Measurements from ENCODE around the gene ARIH2.

The ARIH2 gene

DNA sequence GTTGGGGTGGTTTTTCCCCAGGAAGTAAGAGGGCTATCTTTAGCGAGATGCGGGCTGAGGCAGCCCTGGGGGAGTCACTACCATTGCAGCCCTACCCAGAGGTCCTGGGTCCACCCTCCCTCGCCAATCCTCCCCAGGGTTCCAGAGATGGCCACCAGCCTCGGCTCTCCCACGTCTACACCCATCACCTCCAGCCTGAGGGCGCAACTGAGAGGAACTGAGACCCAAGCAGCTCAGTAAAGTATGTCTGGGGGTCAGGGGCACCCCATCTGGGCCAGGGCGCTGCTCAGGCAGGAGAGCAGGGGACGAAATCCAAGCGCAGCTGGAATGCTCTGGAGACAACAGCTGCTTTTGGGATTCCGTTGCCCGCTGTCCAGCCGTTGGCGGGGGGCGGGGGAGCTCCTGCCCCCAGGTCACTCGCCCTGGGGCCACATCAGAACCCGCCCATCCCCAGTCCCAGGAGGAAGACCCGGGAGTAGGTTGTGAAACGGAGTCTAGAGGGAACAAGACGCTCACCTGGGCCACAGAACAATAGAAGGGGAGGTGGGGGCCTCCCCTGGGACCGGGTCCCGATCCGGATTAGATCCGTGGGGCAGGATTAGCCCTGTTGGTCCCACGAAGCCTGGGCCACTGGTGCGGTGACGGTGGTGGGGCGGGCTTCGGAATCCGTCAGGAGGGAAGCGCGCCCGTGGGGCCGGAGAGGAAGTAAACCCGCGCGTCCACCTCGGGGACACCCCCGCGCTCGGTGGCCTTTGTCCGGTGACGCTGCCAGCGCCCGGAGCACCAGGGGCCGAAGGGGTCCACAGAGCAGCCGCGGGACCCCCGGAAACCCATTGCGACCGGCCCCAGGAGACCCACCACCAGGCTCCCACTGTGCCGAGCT lies 101.9 kb downstream of the ARIH2 start:
- peak; percentile 48 for DNase-seq

DNA sequence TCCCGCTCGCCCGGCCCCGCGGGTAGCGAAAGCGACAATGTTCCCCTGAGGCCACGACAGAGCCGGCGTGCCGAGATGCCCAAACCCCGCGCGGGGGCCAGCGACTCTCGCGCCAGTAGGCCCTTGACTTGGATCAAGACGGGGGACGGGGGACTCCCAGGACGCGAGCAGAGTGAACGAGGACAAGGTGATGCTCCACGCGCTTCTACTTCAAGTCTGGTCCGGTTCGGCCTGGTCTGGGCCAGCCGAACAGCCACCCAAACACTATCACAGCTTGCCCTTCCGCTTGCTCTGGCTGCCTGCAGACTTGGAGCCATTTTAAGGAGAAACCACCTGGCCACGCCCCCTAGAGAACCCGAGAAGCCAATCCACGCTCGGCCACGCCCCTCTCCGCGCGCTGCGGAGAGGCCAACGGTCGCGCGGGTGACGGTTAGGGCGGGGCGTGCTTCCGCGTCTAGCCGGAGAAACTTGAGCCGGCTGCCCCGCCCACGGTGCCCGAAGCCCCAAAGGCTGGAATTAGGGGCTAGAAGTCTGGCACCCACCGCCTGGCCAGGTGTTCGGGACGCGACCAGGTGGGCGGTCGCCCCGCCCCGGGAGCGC lies 102.7 kb downstream of the ARIH2 start:
- DNase-seq, result peak; percentile 99

DNA sequence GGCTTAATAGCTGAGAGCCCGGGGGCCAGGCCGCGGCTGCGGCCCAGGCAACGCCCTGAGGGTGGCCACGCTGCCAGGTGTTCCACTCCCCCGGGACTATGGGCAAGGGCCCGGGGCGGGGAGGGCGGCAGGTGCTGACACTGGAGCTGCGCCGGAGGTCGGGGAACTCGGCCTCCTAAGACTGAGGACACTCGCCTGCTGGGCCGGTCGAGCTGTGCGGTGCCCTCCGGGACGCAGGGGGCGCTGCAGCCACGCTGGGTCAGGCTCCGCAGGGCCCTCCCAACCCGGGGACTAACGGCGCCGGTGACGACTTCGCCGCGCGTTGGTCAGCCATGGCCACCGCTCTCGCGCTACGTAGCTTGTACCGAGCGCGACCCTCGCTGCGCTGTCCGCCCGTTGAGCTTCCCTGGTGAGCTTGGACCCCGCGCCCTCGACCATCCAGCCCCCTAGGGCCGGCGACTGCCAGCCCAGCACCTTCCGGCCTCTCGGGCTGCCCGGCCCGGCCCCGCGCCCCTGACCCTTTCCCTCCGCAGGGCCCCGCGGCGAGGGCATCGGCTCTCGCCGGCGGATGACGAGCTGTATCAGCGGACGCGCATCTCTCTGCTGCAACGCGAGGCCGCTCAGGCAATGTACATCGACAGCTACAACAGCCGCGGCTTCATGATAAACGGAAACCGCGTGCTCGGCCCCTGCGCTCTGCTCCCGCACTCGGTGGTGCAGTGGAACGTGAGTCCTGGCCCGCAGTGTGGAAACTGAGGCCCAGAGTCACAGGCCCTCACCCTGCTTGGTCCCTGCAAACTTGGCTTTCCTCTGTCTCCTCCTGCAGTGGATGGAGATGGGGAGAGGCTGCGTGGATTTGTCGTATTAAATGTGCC lies 103.4 kb downstream of the ARIH2 start, which contains the start of gene NDUFAF3:
Gene NDUFAF3 (plus strand): TSS at position 309 of the 875 bp plus-strand sequence. CDS start 24 bp downstream, at position 333.
- DNase-seq, result peak; percentile 93

DNA sequence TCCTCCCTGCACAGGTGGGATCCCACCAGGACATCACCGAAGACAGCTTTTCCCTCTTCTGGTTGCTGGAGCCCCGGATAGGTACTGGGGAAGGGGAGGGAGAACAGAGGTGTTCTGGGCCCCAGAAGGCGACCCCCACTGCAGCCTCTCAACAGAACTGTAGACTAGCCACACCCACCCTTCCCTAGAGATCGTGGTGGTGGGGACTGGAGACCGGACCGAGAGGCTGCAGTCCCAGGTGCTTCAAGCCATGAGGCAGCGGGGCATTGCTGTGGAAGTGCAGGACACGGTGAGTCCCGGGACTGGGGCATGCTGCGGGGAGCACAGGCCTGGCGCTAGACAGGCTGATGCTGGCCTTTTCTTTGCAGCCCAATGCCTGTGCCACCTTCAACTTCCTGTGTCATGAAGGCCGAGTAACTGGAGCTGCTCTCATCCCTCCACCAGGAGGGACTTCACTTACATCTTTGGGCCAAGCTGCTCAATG lies 104.1 kb downstream of the ARIH2 start:
- DNase-seq, result no peak

DNA sequence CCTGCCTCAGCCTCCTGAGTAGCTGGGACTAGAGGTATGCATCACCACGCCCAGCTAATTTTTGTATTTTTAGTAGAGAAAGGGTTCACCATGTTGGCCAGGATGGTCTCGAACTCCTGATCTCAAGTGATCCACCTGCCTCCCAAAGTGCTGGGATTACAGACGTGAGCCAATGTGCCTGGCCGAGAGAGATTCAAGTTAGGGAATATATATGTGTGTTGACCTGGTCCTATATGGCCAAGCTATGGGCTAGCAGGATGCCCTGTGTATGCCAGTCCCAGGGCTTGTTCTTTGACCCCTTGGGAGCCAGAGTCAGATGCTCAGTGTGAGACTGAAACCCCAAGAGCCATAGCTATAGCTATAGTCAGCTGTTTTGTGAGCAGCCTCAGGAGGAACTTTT lies 105.1 kb downstream of the ARIH2 start:
- DNase-seq, result no peak

DNA sequence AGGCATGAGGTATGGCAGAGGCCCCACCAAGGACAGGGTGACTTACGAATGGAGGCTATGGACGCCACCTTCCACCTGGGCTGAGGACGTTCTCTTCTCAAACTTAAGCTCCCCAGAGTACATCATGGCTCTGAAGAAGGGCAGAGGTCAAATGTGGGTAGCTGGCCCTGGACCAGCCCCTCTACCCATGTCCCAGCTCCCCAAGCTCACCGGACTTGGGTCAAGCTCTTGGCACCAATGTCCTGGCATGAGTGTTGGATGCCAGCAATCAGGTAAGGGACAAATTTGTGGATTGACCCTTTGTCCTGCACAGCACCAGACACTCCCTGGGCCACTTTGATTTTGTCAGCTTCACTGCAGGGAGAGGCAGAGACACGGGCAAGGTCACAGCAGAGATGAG lies 105.8 kb downstream of the ARIH2 start:
- DNase-seq, result no peak

DNA sequence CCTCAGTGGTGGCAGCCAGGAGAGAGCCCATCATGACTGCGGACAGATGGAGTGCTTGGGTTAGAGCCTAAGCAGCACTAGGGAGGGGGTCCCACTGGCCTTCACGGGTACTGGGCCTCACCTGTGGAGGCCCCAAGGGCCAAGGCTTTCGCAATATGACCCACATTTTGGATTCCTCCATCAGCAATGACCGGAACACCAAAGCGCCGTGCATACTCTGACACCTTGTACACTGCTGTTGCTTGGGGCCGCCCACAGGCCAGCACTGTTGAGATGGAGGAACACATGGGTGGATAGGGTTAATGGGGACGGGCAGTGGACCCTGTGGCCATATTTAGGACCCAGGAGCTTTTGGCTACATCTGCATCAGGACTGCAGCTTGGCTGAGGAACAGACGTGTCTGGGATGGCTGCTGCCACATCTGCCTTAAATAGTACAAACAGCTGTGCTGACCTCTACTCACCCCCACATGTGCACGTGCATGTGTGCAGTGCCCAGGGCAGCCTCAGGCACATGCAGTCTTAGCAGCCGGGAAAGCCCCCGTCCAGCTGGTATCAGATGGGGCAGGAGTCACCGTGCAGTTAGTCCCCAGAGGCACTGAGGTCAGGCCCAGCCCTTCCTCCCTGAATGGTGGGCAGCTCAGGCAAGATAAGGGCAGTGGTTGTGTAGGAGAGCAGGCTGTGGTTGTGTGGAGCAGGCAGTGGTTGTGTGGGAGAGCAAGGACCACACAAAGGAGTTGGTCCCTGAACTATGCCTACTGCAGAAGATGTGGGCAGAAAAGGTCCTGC lies 106.6 kb downstream of the ARIH2 start:
- DNase-seq, result no peak

DNA sequence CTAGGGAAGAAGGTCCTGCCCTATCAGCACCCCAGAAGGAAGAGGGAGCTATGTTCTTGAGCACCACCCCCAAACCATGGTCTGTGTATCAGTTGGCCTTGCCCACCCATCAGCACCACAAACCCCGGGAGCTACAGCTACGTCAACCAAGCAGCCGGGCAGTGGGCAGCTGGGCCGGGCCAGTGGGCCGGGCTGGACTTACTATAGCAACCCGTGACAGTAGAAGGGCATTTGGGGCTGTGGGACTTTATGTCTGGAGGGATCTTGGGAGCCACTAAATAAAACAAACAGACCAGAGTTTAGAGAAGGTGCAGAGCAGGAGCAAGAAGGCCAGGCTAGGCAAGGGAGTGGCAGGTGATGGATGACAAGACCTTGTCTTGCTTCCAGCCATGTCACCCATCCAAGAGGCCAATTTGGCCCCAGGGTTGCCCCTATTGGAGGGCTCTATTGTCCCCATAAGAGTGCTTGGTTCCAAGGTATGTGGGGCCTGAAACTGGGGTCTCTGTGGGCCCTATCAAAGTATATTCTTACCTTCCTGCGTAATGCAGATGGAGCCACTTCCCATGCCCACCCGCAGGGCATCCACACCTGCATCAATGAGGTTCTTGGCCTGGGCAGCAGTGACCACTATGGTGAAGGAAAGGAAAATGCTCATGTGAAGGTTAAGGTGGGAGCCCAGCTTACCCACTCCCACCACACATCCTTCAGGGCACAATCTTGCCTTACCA lies 107.3 kb downstream of the ARIH2 start:
- no peak for DNase-seq

DNA sequence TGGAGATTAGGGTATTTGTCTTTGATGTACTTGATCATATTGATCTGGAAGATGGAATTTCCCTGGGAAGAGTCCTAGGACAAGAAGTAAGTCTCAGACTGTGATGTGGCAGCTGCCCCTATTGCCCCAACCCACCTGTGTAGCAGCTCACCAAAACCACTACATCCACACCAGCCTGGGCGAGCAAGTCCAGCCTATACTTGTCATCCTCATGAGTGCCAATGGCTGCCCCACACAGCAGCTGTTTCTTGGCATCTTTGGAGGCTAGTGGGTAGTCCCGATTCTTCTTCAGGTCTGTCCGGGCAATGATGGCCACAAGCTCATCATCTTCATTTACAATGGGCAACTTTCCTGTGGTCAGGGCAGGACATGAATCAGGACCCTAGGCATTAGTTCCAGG lies 107.9 kb downstream of the ARIH2 start:
- no peak for DNase-seq

DNA sequence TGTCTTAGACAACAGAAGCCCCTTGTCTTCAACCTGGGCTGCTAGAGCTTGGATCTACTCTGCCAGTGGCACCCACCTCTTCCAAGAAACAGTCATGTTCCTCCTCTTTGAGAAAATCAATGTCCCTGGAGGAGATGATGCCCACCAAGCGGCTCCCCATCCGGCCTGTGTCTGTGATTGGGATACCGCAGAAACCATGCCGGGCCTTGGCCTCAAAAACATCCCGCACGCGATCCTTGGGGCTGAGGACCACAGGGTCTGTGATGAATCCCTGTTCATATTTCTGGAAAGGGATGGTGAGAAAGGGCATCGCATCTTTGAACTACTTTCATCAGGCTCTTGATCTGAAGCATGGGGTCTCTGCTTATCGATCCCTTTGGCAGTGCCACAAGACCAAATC lies 109.0 kb downstream of the ARIH2 start:
- DNase-seq, result no peak

DNA sequence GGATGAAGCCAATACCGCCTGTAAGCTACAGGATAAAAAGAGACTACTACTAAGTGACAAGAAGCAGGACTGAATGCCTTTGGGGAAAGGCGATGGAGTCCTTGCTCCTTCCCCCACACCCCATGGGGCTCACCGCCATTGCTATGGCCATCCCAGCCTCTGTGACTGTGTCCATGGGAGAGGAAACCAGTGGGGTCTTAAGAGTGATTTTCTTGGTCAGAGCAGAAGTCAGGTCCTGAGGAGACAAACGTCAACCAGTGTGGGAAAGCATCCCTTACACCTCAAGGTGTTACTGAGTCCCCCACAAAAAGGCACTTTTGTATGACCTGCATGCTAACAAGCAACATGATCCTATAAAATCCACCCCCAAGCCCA lies 109.6 kb downstream of the ARIH2 start:
- no peak for DNase-seq

DNA sequence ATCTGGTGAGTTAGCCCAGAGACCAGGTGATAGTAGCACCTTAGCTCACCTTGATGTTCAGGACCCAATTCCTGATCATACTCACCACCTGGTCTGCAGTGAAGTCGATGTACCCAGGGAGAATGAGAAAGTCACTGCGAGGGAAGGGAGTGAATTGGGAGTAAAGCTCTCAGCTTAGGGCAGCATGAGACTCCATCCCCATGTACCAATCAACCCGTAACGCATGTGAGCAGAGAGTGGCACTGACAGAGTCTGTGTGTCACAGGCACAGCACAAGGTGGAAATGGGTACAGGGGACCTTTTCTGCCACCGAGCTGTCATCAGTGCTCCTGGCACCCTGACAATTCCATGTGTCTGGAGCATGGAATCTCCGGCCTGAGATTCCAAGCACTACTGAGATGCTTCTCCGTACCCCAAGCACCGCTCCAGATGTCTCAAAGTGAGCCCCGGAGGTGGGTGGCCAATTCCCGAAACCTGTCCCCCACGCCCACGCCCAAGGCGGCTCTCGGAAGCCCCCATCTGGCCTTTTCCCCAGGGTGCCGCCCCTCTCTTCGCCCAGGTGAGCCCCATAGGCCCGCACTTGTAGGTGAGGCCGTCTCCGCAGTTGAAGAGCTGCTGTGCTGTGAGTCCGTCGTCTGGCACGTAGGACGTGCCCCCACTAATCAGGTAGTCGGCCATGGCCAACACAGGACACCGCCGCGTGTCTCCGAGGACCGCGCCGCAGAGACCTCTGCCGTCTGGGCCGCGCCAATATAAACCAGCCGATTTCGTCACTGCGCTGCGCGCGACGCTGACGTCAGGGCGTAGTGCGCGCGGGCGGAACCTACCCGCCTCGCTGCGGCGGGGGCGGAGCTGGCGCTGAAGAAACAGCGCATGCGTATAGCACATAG lies 110.3 kb downstream of the ARIH2 start, which contains the start of gene IMPDH2:
Gene IMPDH2 (minus strand): TSS at position 726 of the 890 bp plus-strand sequence. CDS start 48 bp downstream, at position 678.
- peak; percentile 96 for DNase-seq

DNA sequence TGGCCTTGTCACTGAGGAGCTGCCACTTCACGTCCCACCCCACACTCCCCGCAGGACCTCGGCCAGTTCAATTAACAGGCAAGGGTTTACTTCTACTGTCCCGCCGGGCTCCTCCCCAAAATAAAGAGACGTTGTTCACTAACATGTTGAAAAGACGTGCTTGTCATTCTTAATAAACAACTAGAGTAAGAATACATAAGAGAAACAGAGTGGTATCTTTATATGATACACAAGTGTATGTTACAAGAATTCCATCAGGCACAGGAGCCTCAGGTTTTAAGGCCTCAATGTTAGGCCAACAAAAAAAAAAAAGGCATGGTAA lies 110.9 kb downstream of the ARIH2 start:
- DNase-seq, result no peak

DNA sequence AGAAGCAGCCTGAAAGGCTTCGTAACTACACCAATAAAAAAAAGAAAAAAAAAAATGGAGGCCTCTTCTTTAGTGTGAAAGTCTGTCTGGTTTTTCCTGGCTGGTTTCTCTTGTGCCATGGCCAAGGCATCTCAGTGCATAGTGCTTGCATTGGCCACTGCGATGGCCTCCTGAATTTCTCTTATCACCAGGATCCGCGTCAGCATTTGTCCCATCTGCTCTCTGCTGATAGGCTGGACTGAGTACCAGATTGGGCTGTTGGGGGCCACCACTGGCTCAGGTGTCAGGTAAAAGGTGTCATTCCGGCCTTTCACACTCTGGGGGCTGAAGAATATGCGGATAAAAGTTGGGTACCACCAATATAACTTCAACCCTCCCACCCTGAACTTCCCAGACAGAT lies 111.7 kb downstream of the ARIH2 start:
- DNase-seq, result no peak

DNA sequence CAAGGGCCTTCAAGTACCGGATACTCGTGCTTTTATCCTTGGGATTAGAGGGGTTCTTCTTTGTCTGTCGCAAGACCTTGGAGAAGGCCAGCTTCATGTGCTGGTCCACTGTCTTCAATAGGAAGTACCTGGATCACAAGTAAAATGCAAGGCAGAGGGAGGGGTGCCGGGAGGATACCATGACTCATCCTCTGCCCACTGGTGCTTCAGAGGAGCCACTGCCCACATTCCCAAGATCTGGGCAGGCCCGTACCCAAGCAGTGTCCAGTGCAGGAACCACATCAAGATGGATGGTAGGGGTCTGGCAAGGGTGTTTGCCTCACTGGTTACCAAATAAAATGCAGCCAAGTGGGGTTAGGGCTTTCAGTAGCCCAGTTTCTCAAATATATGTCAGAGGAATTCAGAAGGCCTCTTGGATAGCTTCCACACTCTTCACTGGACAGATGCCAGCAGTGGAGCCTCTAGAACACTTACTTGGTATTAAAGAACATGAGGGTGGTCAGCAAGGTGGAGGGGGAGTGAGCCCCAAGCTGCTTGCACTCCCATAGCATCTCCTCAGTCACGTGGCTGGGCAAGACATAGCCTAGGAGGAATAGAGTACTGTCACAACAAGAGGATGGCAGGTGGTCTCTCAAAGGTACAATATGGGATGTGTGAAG lies 114.1 kb downstream of the ARIH2 start:
- no peak for DNase-seq

DNA sequence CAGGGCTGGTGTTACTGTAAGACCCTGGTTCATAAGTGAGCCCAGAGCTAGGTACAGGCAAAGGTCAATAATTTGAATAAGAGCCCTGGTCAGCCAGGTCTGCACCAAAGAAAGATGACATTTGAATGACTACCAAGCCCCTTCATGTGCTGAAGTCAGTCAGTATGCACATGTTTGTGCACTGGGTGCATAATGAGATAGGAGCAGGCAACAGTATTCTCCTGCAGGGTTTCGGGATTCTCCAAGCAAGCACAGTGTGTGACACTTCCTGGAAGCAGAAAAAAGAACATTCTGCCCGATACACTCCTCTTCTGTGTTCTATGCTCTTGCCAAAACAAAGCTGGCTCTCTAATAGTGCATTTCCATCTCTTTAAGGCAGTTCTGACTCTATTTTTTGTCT lies 116.0 kb downstream of the ARIH2 start:
- DNase-seq, result no peak

DNA sequence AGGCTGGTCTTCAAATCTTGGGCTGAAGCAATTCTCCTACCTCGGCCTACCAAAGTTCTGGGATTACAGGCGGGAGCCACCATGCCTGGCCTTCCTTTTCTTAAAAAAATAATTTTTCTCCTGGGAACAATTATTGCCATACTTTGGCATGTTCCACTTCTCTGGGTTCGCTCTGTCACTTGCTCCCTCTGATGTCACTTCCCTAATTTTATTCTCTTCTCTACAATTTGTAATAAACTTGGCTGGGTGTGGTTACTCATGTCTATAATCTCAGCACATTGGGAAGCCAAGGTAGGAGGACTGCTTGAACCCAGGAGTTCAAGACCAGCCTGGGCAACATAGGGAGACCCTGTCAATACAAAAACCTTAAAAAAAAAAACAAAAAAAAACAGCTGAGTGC lies 116.6 kb downstream of the ARIH2 start:
- no peak for DNase-seq

Measured in CD4-positive, alpha-beta T cell treated with Interleukin-17A for 1 hour (primary cell).